Heart right ventricle (tissue), 16 donors: Measurements from ENCODE around the gene ELFN1. TPM values are rescaled to one million over a fixed set of nuclear protein-coding genes. Genes with fewer than 3 reads are reported as not detected.

Source experiments
- ATAC-seq, 8 donors: fragments of 200-7000 bp; cut with Tn5 transposase; one replicate each; pipeline ENCODE4 v1.9.1; 2020; ENCODE audit warnings: mild to moderate bottlenecking in 8 of 8, moderate library complexity in 8 of 8, moderate number of reproducible peaks in 1 of 8
- DNase-seq, 2 donors: peaks; one replicate each; pipeline ENCODE4 v3.0.0-alpha.2; 2020
- H3K27ac ChIP-seq, 10 donors: fragments of 200-600 bp; sonication (generic) in 2 of 10; one replicate each; pipeline versions ENCODE4 v1.5.0 to v1.8.0; 2020 to 2022; ENCODE audit warnings: mild to moderate bottlenecking in 3 of 10
- H3K27me3 ChIP-seq, 7 donors: fragments of 200-600 bp; one replicate each; pipeline ENCODE4 v1.8.0; 2021 to 2022; ENCODE audit warnings: mild to moderate bottlenecking in 2 of 7
- H3K36me3 ChIP-seq, 9 donors: fragments of 200-600 bp; sonication (generic) in 1 of 9; one replicate each; pipeline versions ENCODE4 v1.5.0 to v1.8.0; 2020 to 2022; ENCODE audit warnings: mild to moderate bottlenecking in 2 of 9
- H3K4me1 ChIP-seq, 9 donors: fragments of 200-600 bp; sonication (generic) in 1 of 9; one replicate each; pipeline versions ENCODE4 v1.5.0 to v1.8.0; 2020 to 2022; ENCODE audit warnings: mild to moderate bottlenecking in 4 of 9
- H3K4me3 ChIP-seq, 10 donors: fragments of 200-600 bp; sonication (generic) in 2 of 10; one replicate each; pipeline versions ENCODE4 v1.5.0 to v1.8.0; 2020 to 2022; ENCODE audit warnings: mild to moderate bottlenecking in 7 of 10, moderate library complexity in 2 of 10
- H3K9me3 ChIP-seq, 11 donors: fragments of 200-600 bp in 10 of 11; sonication (generic) in 2 of 11; one replicate each; pipeline versions ENCODE4 v1.5.0 to v1.8.0; 2013 to 2022; ENCODE audit warnings: mild to moderate bottlenecking in 2 of 11, control low read depth in 1 of 11, moderate library complexity in 1 of 11
- CTCF ChIP-seq, 9 donors: fragments of 200-600 bp; sonication (generic) in 2 of 9; IDR thresholded peaks; one replicate each; pipeline versions ENCODE4 v1.5.0 to v1.8.0; 2021 to 2022; ENCODE audit warnings: antibody characterized with exemption in 9 of 9, mild to moderate bottlenecking in 5 of 9, moderate library complexity in 1 of 9
- WGBS, 2 donors: extraction: QIAGEN DNeasy Blood & Tissue Kit; methylation state at CpG; one replicate each; pipeline ENCODE4 v1.1.7; 2013; ENCODE audit warnings: inconsistent platforms in 1 of 2; 5-methylcytosine and 5-hydroxymethylcytosine counted together
- intact Hi-C, 10 donors: fragments of 100-400 bp; cut with DNase I; formaldehyde crosslinking; loops; one replicate each; pipeline versions ENCODE4 v1.11.1 to v1.14.2; 2022
- polyA plus RNA-seq, 2 donors: library from polyadenylated mRNA; stranded (reverse); fragments of 200-250 nt; gene quantifications; one replicate each; pipeline ENCODE4 v1.2.3, GENCODE V29; 2013
- total RNA-seq, 10 donors: library from RNA; stranded (reverse); fragmentation: NEBNext Ultra II Directional in 3 of 10; extraction: Animal tissue kit (Norgen Biotek cat#: 25700) in 3 of 10; gene quantifications; one replicate each; pipeline versions ENCODE4 v1.2.1 to v1.2.4, GENCODE V29; 2021 to 2023
- donor health status: Arrhythmogenic right ventricular cardiomyopathy.
- donor health status: ischemic (EF 13 %, LVEDD 7.1; RV severe dilation, severe dysfunction).
- donor health status: healthy with polysubstance abuse.
- donor health status: DM: no; HTN: yes; CAD: no.
- donor health status: DM: no; HTN: no; CAD: no.
- donor health status: ischemic (EF 25% LVEDD 6.9; RV normal size, moderate dysfunction).
- donor health status: ischemic (EF 25% LVEDD 5.7; RV mildly dilated, moderate dysfunction).
- donor health status: healthy.
- donor health status: DM: yes; HTN: yes; CAD: no.
- donor health status: Ischemic cardiomyopathy.
- donor health status: ischemic (EF 35%, LVEDD 5.7; RV mildly dilated, moderate dysfunction).
- donor health status: nonischemic (EF 11% LVEDD 7.7; RV severe dilation, severe dysfunction).
- donor health status: DM: yes; HTN: yes; CAD: no.
- donor health status: PGD.
- donor health status: ischemic (EF 29% LVEDD 5.4; RV normal size, mild dysfunction).
- donor health status: nonischemic (EF 23%, LVEDD 6.1; RV moderate dilation, normal function).

Gene ELFN1
- total and polyA plus RNA-seq, 12 donors, result 3.0 to 9.5 (median 6.0) TPM

- intact Hi-C loops, result no loop called here
- 13 to 24% methylated on average over 1 of the region's 1 CpG for WGBS, 2 donors
- Histone ChIP-seq H3K9me3 (peaks cover 0 to 46% (median 20%) of the 10 kb centered on the region in 11 donors), H3K4me1 (no peaks in the 10 kb centered on the region), H3K27me3 (peaks cover 0 to 11% (median 0%) of the 10 kb centered on the region in 7 donors), H3K4me3 (no peak overlapping the region), H3K27ac (no peak overlapping the region), H3K36me3 (no peaks in the 10 kb centered on the region)
- no peak for TF ChIP-seq CTCF (IDR thresholded peaks at IDR 0.05)
- DNase-seq (no peak), ATAC-seq (no peak)
Observed at GRCh38 chr7:1794888-1795542, 124.9 kb downstream of the ELFN1 start.

Other genes starting within 250 kb of the ELFN1 start
- 10 to 100 TPM in 2 of 10 donors, 1 to 10 TPM in 8; 4.6 to 14.9 (median 7.5) TPM for gene MICALL2, start 210.8 kb upstream of the ELFN1 start, total RNA-seq
- 10 to 100 TPM; 18.9 to 38.3 TPM for gene MICALL2, start 210.8 kb upstream of the ELFN1 start, polyA plus RNA-seq
- gene INTS1, start 165.9 kb upstream of the ELFN1 start, total RNA-seq, result 10 to 100 TPM; 41.5 to 59.4 (median 45.4) TPM
- gene INTS1, start 165.9 kb upstream of the ELFN1 start, polyA plus RNA-seq, result 10 to 100 TPM; 42.4 to 58.0 TPM
- 100 to 1,000 TPM in 5 of 10 donors, 10 to 100 TPM in 5; 58.6 to 180 (median 106) TPM for gene MAFK, start 139.6 kb upstream of the ELFN1 start, total RNA-seq
- 100 to 1,000 TPM in 1 of 2 donors, 10 to 100 TPM in 1; 82.1 to 102 TPM for gene MAFK, start 139.6 kb upstream of the ELFN1 start, polyA plus RNA-seq
- under 1 TPM; 0.09 to 0.85 (median 0.51) TPM for gene TMEM184A, start 114.1 kb upstream of the ELFN1 start, total RNA-seq
- 1 to 10 TPM in 1 of 2 donors, under 1 TPM in 1; 0.45 to 1.2 TPM for gene TMEM184A, start 114.1 kb upstream of the ELFN1 start, polyA plus RNA-seq
- 10 to 100 TPM in 8 of 10 donors, 1 to 10 TPM in 2; 7.3 to 14.1 (median 11.1) TPM for gene PSMG3, start 100.2 kb upstream of the ELFN1 start, total RNA-seq
- gene PSMG3, start 100.2 kb upstream of the ELFN1 start, polyA plus RNA-seq, result 10 to 100 TPM; 44.6 to 45.7 TPM